Thyroid gland (tissue), 4 donors: ENCODE measurements around the gene GIMAP1. TPM values are rescaled to one million over a fixed set of nuclear protein-coding genes. Genes with fewer than 3 reads are reported as not detected.

Experiments
- DNase-seq, 2 donors: peaks; one replicate each; pipeline ENCODE4 v3.0.0-alpha.2; 2019
- H3K27ac ChIP-seq, 3 donors: fragments of 200-600 bp; sonication (generic); 1 replicate in 2 of 3; 2 replicates in 1 of 3; pipeline ENCODE4 v1.5.1; 2016 to 2019; ENCODE audit warnings: mild to moderate bottlenecking in 1 of 3, moderate library complexity in 1 of 3
- H3K27me3 ChIP-seq: fragments of 200-600 bp; sonication (generic); one replicate; pipeline ENCODE4 v1.5.1; 2019
- H3K36me3 ChIP-seq, 2 donors: fragments of 200-600 bp; sonication (generic); one replicate each; pipeline ENCODE4 v1.5.1; 2016 to 2019
- H3K4me1 ChIP-seq, 2 donors: fragments of 200-600 bp; sonication (generic); one replicate each; pipeline ENCODE4 v1.5.1; 2017 to 2019
- H3K4me3 ChIP-seq, 3 donors: fragments of 200-600 bp; sonication (generic); replicated peaks in 1 of 3; 1 replicate in 2 of 3; 2 replicates in 1 of 3; pipeline ENCODE4 v1.5.1; 2016; ENCODE audit warnings: mild to moderate bottlenecking in 1 of 3
- H3K9me3 ChIP-seq: fragments of 200-600 bp; sonication (generic); one replicate; pipeline ENCODE4 v1.5.1; 2017
- CTCF ChIP-seq, 6 experiments: fragments of 200-600 bp in 3 of 6; fragments of 450-650 bp in 3 of 6; sonication (generic) in 3 of 6; IDR thresholded peaks; one replicate each; pipeline ENCODE4 v1.5.1; 2016 to 2019; ENCODE audit warnings: antibody characterized with exemption in 6 of 6, mild to moderate bottlenecking in 2 of 6, inconsistent platforms in 1 of 6, moderate library complexity in 1 of 6
- POLR2A ChIP-seq, 2 donors: fragments of 450-650 bp; IDR thresholded peaks; one replicate each; pipeline ENCODE4 v1.6.1; 2017; ENCODE audit warnings: antibody characterized with exemption in 2 of 2, mild to moderate bottlenecking in 2 of 2, moderate library complexity in 1 of 2
- WGBS, 2 donors: methylation state at CpG; one replicate each; pipeline ENCODE4 v1.1.5; 2017; 5-methylcytosine and 5-hydroxymethylcytosine counted together
- intact Hi-C: fragments of 100-400 bp; cut with DNase I; formaldehyde crosslinking; loops from one replicate; pipeline ENCODE4 v1.15.1; 2023
- total RNA-seq, 4 donors: library from RNA; depleted of rRNA; stranded (reverse); fragments of >200 nt; gene quantifications; one replicate each; pipeline ENCODE4 v1.2.3, GENCODE V29; 2016

Gene GIMAP1
- total RNA-seq, 4 donors from 2014 or later, result 6.7 to 23.6 (median 9.6) TPM

GRCh38 chr7:150766334-150766709 lies 49.9 kb downstream of the GIMAP1 start:
- H3K27me3 ChIP-seq, result no peaks in the 10 kb centered on the region
- H3K36me3 ChIP-seq, result no peaks in the 10 kb centered on the region
- H3K4me3 ChIP-seq, result no peak overlapping the region
- intact Hi-C loops, result no loop called here
- TF ChIP-seq CTCF (IDR thresholded peaks at IDR 0.05) (no peak), POLR2A (IDR thresholded peaks at IDR 0.05) (no peak)
- H3K9me3 ChIP-seq, result no peaks in the 10 kb centered on the region
- no peaks in the 10 kb centered on the region for H3K4me1 ChIP-seq
- H3K27ac ChIP-seq, result no peak overlapping the region
- no peak for DNase-seq

DNA sequence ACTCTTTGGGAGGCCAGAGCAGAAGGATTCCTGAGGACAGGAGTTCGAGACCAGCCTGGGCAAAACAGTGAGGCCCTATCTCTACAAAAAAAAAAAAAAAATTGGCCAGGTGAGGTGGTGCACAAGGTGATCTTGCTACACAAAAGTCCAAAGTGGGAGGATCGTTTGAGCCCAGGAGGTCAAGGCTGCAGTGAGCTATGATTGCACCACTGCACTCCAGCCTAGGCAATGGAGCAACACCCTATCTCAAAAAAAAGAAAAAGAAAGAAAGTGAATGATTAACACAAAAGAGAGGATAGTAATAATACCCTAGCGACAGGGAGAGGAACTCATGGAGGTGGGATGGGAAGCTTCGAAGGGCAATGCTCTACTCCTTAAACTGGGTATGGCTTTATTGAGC lies 53.4 kb downstream of the GIMAP1 start:
- WGBS, 2 donors, result 82 to 90% methylated on average over 4 of the region's 4 CpGs
- no peaks in the 10 kb centered on the region for H3K27me3 ChIP-seq
- H3K36me3 ChIP-seq, result no peaks in the 10 kb centered on the region
- no peaks in the 10 kb centered on the region for H3K9me3 ChIP-seq
- H3K4me3 ChIP-seq, result no peak overlapping the region
- H3K27ac ChIP-seq, result no peak overlapping the region
- H3K4me1 ChIP-seq, result no peaks in the 10 kb centered on the region
- TF ChIP-seq POLR2A (IDR thresholded peaks at IDR 0.05) (no peak), CTCF (IDR thresholded peaks at IDR 0.05) (no peak)
- intact Hi-C loops, result loop anchor here (5.0 kb wide), 1 partner anchor 113 kb away; no protein-coding TSS in a partner anchor
- DNase-seq, result no peak

Other genes with a start within 250 kb of the GIMAP1 start
- gene GIMAP7, start 201.7 kb upstream of the GIMAP1 start, total RNA-seq, result 10 to 100 TPM; 12.4 to 35.2 (median 24.0) TPM
- 10 to 100 TPM; 22.1 to 78.6 (median 41.3) TPM for gene GIMAP4, start 149.2 kb upstream of the GIMAP1 start, total RNA-seq
- gene GIMAP6, start 84.2 kb upstream of the GIMAP1 start, total RNA-seq, result 10 to 100 TPM; 17.7 to 73.6 (median 45.0) TPM
- 10 to 100 TPM in 2 of 4 donors, 1 to 10 TPM in 2; 6.7 to 32.4 (median 10.4) TPM for gene GIMAP2, start 30.9 kb upstream of the GIMAP1 start, total RNA-seq
- gene GIMAP5, start 20.8 kb downstream of the GIMAP1 start, total RNA-seq, result 10 to 100 TPM; 25.3 to 80.6 (median 39.0) TPM
- 10 to 100 TPM; 10.4 to 36.0 (median 18.9) TPM for gene TMEM176B, start 83.8 kb downstream of the GIMAP1 start, total RNA-seq
- 10 to 100 TPM in 2 of 4 donors, 1 to 10 TPM in 2; 3.7 to 34.0 (median 14.7) TPM for gene TMEM176A, start 84.2 kb downstream of the GIMAP1 start, total RNA-seq
- gene AOC1, start 135.9 kb downstream of the GIMAP1 start, total RNA-seq, result under 1 TPM in 2 of 4 donors, not detected in 2; 0.22 to 0.71 TPM